Measurements from ENCODE around the gene GAS7.

DNA sequence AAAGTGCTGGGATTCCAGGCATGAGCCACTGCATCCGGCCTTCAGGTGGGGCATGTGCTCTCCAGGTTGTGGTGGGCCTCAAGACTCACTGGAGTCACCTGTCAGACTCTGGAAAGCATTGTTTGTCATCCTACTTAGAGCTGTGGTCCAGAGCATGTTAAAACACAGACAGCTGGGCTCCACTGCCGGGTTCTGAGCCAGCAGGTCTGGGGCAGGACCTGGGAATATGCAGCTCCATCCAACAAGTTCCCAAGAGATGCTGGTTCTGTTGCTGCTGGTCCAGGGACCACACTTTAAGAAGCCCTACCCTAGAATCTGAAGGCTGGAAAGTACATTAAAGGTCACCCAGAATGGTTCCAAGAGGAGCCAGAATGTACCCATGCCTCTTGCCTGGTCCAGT, 75.3 kb downstream of the GAS7 start:
- no peak for TF ChIP-seq POLR2A (IDR thresholded peaks at IDR 0.05)
- TF ChIP-seq CTCF (IDR thresholded peaks at IDR 0.05): no peak
